Measurements from ENCODE around the gene EIF1B. TPM values are rescaled to one million over a fixed set of nuclear protein-coding genes. Genes with fewer than 3 reads are reported as not detected.
A peak's percentile ranks its signal among the peaks of the same experiment; 100 is the strongest.

Gene EIF1B
- total RNA-seq, result 10 to 100 TPM; 37.3 to 62.7 (median 41.3) TPM
- long read RNA-seq, donor 1, transcript EIF1B-201 (4 exons, 1,010 nt), result major isoform, 63 of 66 reads
- long read RNA-seq, donor 1, partial matches to known transcripts, result 0 of 66 reads
- long read RNA-seq, donor 1, other reads (novel, unspliced or antisense), result 2 of 66 reads
- long read RNA-seq, donor 2, transcript EIF1B-201 (4 exons, 1,010 nt), result major isoform, 40 of 44 reads
- long read RNA-seq, donor 2, partial matches to known transcripts, result 2 of 44 reads
- long read RNA-seq, donor 2, other reads (novel, unspliced or antisense), result 1 of 44 reads

DNA sequence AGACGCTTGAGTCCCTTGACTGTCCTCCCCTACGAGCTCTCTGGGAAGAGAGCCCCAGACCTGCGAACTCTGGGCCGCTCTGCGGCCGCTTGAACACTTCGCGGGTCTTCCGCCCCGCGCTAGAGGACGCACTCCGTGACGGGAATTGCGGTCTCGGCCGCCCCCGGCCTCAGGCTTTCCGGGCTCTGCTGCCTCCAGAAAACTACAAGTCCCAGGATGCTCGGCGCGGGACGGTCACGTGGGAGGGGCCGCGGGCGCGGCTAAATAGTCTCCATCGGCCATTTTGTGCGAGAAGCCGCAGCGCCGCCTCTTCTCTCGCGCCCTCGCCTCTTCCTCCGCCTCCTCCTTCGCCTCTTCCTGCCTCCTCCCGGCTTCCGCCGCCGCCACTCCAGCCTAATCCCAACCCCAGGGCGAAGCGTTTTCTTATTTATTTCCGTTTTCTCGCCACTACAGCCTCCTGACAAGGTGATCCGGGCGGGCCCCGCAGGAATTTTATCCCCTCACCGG, at the start of gene EIF1B:
Gene EIF1B (plus strand): TSS at position 290 of the 507 bp plus-strand sequence. CDS start 235 bp downstream, outside the sequence.
- TF ChIP-seq, protein P1, sequence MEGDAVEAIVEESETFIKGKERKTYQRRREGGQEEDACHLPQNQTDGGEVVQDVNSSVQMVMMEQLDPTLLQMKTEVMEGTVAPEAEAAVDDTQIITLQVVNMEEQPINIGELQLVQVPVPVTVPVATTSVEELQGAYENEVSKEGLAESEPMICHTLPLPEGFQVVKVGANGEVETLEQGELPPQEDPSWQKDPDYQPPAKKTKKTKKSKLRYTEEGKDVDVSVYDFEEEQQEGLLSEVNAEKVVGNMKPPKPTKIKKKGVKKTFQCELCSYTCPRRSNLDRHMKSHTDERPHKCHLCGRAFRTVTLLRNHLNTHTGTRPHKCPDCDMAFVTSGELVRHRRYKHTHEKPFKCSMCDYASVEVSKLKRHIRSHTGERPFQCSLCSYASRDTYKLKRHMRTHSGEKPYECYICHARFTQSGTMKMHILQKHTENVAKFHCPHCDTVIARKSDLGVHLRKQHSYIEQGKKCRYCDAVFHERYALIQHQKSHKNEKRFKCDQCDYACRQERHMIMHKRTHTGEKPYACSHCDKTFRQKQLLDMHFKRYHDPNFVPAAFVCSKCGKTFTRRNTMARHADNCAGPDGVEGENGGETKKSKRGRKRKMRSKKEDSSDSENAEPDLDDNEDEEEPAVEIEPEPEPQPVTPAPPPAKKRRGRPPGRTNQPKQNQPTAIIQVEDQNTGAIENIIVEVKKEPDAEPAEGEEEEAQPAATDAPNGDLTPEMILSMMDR (IDR thresholded peaks at IDR 0.05), result peak; percentile 95
- intact Hi-C loops (cut with DNase I, micrococcal nuclease), result no loop called here
- H3K4me3 ChIP-seq, result peak within 1 kb of the TSS; percentile 94
- DNase-seq (peak; percentile 99 to 100 (median 99)), ATAC-seq (peak; percentile 96)
- peaks cover 13% of the 10 kb centered on the region for H3K4me1 ChIP-seq (ENCODE audit: low read depth)
- H3K9me3 ChIP-seq, result no peaks in the 10 kb centered on the region
- H3K36me3 ChIP-seq (ENCODE audit: low read depth), result no peaks in the 10 kb centered on the region

DNA sequence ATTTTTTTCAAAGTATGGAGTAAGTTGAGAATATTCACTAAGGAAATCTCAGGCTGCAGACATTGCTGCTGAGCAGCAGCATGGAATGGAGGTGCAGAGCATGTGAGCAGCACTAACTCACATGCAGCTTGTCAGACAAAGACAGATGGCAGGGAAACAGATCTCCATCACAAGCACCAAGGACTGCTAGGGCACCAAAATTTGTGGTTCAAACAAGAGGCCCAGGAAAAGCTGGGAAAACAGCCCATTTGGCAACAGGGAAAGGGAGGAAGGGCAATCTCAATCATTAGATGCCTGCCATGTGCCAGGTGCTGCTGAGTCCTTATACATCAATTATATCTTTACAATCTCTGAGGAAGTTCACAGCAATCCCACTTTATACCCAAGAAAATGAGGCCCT, 47.2 kb upstream of the EIF1B start:
- Histone ChIP-seq H3K4me1 (ENCODE audit: low read depth) (no peaks in the 10 kb centered on the region), H3K9me3 (no peaks in the 10 kb centered on the region), H3K4me3 (no peak overlapping the region), H3K36me3 (ENCODE audit: low read depth) (no peaks in the 10 kb centered on the region)
- intact Hi-C loops (cut with DNase I, micrococcal nuclease), result no loop called here
- DNase-seq (no peak), ATAC-seq (no peak)
- TF ChIP-seq, protein P1 (IDR thresholded peaks at IDR 0.05), result no peak

DNA sequence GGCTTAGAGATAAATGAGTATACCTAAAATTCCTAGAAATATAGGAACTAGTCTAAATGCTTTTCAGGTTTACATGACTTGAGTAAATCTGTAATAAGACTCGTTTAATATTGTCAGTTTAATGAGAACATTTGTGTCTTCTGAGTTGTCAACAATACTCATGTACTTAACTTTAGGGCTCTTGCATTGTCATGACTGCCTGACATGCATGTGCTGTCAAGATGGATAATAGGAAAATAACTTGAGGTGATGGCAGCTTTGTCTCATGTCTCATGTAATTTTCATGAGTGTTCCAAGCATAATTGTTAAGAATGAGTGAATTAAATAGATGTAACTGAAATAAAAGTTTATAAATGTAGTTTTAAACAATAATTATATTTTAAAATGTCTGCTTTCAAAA, 45.1 kb upstream of the EIF1B start:
- intact Hi-C loops (cut with DNase I, micrococcal nuclease), result no loop called here
- Histone ChIP-seq H3K4me1 (ENCODE audit: low read depth) (no peaks in the 10 kb centered on the region), H3K36me3 (ENCODE audit: low read depth) (no peaks in the 10 kb centered on the region), H3K9me3 (no peaks in the 10 kb centered on the region), H3K4me3 (no peak overlapping the region)
- DNase-seq, result no peak
- no peak for ATAC-seq
- TF ChIP-seq, protein P1 (IDR thresholded peaks at IDR 0.05), result no peak

DNA sequence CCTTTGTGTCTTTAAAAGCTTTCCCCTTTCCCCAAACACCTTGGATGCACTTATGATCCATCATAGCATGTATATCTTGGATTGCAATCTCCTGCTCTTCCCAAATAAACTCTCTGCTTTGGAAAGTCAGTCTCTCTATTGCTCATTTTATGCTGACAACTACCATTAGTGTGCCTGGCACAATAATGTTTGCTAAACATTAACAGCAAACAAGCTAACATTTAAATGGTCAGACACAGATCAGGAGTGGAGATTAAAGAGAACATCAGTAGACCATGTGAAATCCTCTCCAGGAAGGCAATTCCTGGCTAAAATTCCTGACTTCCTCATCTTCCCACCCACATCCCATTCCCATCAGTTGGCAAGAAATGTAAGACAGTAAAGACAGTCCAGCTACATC, 44.3 kb upstream of the EIF1B start:
- H3K9me3 ChIP-seq, result no peaks in the 10 kb centered on the region
- no peak overlapping the region for H3K4me3 ChIP-seq
- no peaks in the 10 kb centered on the region for H3K4me1 ChIP-seq (ENCODE audit: low read depth)
- ATAC-seq (no peak), DNase-seq (no peak)
- H3K36me3 ChIP-seq (ENCODE audit: low read depth), result no peaks in the 10 kb centered on the region
- TF ChIP-seq, protein P1 (IDR thresholded peaks at IDR 0.05), result no peak
- intact Hi-C loops (cut with DNase I, micrococcal nuclease), result no loop called here

DNA sequence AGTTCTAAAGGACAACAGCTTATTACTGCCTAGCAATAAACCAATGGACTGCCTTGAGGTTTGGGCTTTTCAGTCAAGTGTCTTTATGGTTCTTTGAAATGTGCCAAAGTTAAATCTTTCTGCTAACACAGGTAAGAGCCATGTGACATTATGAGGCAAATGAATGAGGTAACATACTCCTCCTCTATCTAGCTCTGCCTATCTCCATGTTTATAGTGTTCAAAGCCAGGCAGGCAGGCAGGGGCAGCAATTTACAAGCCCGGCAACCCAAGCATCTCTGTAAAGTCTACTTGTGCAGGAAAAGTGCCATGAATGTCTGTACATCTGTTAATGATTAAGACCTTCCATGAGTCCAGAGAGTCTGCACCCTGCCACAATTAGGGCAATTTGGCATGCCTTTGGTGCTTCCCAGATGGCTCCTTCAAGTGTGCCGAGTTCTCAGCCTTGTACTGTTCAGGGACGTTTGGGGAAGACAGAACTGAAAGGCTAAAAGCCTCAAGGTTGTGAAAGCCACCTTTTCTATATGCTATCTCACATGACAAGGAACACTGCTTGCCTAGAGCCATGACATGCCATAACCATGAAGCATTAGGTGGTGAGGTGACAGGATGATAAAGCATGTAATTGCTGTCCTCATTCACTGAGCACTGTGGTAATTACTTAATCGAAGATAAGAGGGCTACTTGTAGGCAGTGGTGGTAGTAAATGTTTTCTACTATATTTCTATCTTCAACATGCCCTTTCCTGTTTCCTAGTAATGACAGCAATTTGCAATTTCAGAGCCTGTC, 41.4 kb upstream of the EIF1B start:
- TF ChIP-seq, protein P1 (IDR thresholded peaks at IDR 0.05), result no peak
- Histone ChIP-seq H3K36me3 (ENCODE audit: low read depth) (no peaks in the 10 kb centered on the region), H3K4me1 (ENCODE audit: low read depth) (no peaks in the 10 kb centered on the region), H3K4me3 (no peak overlapping the region), H3K9me3 (no peaks in the 10 kb centered on the region)
- ATAC-seq, result peak; percentile 78
- intact Hi-C loops (cut with DNase I, micrococcal nuclease), result no loop called here
- peak in 1 of 3 donors; percentile 24 for DNase-seq

All from mucosa of descending colon (tissue), 3 donors.